GM15510 (cell line): ENCODE measurements around the gene ART5.

Source experiments
- POLR2A ChIP-seq: IDR thresholded peaks from 3 replicates; pipeline ENCODE4 v1.6.1; 2011; ENCODE audit warnings: borderline replicate concordance; ENCODE audit not compliant: insufficient read length; ENCODE audit errors: extremely low read depth

ART5 gene

DNA sequence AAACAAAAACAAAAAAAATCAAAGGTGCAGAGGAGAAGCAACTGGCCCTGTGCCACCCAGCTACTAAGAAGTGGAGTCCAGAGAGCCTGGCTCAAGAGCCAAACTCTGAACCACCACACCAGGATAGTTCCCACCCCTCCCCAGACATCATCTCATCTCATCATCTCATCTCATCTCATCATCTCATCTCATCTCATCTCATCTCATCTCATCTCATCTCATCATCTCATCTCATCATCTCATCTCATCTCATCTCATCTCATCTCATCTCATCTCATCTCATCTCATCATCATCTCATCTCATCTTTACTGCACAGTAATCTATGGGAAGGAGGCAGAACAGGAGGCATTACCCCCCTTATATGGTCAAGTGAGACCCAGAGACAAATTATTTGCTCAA is 21.1 kb upstream of the ART5 start:
- no peak for TF ChIP-seq POLR2A

DNA sequence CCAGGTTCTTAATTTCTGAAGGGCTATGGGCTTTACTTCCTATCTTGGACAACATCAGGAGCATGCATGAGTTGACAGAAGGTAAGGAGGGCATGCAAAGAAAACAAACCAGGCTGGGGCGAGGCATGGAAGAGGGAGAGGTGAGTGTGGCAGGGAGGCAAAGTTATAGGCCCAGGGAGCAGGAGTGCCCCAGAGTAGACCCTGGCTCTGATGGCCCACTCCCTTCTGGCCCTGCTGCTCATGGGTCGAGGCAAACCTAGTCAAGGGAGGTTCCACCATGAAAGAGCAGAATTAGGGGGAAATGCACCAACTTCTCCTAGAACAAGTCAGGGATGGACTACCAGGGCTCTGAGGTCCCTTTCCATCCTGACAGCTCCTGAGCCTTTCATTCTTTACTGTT is 19.2 kb upstream of the ART5 start:
- TF ChIP-seq POLR2A = no peak

DNA sequence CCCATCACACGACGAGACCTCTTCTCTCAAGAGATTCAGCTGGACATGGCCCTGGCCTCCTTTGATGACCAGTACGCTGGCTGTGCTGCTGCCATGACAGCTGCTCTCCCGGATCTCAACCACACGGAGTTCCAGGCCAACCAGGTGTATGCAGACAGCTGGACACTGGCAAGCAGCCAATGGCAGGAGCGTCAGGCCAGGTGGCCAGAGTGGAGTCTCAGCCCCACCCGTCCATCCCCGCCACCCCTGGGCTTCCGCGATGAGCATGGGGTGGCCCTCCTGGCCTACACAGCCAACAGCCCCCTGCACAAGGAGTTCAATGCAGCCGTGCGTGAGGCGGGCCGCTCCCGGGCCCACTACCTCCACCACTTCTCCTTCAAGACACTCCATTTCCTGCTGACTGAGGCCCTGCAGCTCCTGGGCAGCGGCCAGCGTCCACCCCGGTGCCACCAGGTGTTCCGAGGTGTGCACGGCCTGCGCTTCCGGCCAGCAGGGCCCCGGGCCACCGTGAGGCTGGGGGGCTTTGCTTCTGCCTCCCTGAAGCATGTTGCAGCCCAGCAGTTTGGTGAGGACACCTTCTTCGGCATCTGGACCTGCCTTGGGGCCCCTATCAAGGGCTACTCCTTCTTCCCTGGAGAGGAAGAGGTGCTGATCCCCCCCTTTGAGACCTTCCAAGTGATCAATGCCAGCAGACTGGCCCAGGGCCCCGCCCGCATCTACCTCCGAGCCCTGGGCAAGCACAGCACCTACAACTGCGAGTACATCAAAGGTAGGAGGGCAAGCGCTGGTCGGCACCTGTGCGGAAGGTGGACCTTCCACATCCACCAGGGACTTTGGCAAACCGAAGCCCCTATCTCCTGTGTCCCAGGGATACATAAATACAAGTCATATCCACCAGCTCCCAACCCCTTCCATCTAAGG is 18.1 kb upstream of the ART5 start:
- no peak for TF ChIP-seq POLR2A

DNA sequence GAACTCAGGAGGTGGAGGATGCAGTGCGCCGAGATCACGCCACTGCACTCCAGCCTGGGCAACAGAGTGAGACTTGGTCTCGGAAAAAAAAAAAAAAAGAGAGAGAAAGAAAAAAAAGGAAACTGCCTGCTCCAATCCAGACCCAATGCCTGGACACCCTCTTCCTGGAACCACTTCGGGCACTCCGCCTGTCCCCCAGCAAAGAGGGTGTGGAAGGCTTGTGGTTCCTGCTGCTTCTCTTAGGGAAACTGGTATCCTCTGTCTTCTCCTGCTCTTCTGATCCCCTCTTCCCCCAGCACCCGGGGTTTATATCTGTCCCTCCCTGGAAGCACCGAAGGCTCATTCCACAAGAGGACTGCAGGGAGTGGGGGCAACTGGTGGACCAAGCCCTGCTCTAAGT is 16.5 kb upstream of the ART5 start:
- TF ChIP-seq POLR2A = no peak

DNA sequence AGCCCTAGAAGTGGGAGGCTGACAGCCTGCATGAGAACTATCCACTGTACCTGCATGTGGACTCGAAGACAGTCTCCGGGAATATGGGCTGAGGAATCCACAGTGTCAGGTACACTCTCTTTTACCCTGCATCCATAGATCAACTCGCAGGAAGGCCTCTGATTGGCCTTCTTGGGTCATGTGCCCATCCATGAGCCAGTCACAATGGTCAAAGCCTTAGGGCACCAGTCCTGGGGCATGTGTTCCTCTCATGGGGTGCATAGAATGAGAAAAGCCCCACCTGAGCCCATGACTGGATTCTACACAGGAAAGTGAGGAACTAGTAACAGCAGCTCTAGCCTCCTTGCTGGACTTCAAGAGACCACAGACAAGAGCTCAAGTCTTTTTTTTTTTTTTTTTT is 13.8 kb upstream of the ART5 start:
- TF ChIP-seq POLR2A = no peak

DNA sequence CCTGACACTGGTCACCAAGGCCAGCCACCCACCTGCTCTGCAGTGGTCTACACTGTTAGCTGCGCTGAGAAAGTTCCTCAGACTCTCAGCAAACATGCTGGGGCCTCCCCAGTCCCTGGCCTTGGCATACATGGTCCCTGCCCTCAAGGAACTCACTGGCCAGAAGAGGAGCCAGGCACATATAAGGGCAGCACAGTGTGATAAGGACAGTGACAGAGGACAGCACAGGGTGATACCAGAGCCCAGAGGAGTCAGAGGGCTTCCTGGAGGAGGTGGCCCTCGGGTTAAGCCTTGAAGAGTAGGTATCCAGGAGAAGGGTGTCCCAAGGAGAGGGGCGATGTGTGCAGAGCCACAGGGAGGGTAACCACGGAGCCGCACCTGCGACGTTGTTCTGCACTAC is 3.8 kb upstream of the ART5 start:
- no peak for TF ChIP-seq POLR2A

DNA sequence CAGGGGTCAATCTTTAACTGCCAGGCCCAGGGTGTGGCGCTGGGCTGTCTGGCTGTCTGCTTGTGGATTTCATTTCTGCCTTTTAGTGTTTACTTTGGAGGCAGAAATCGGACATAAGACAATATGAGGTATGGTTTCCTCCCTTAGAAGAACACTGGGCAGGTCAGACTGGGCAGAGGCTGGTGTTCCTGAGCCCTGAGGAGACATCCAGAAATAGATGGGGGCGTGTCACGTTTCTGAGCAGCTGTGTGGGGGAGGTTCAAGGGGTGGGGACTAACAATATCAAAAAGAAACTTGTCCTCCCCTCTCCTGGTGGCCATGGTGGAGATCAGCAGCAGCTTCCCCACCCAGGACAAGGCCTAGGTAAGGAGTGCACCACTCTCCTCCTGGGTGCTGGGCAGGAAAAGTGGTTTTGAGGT is 3.0 kb upstream of the ART5 start, which contains the start of gene ART1:
ART1 (plus strand) TSS at position 312 of the 419 bp plus-strand sequence. CDS start 14,086 bp downstream, outside the sequence.
- TF ChIP-seq POLR2A = no peak

DNA sequence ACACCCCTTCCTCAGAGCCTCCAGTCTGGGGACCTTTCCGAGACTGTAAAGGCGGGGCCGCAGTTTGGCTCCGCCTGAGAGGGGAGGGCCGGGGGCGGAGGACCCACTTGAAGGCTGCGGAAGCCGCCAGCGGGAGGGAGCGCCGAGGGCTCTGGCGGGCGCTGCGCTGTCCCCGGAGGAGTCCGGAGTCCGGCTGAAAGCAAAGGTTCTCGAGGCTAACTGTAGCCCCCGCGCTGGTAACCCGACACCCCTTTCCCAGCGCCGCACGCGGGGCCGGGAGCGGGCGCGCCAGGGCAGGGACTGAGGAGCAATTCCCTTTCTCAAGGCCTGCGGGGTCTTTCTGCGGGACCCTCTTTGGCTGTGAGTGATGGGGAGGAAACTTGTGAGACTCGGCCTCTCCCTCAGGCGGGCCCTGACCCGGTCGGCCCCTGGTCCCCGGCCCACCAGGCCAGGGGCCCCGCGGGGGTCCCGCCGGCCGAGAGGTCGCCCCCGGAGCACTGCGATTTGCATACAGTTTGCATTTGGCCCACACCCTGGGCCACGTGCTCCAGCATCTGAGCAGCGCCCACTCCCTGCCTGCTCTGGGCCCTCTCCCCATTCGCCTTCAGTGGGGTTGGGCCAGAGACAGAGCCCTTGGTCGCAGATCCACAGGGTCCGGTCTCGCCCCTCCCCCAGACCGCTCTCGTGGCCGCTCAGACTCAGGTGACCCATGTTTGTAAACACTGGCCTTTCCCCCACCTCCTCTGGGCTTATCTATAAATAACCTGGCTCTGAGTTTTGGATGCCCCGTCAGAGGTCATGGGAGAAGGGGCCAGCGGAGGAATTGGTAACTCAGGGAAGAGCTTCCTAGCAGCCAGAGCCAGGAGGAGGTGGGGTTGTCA is 519 bp upstream of the ART5 start:
- no peak for TF ChIP-seq POLR2A

DNA sequence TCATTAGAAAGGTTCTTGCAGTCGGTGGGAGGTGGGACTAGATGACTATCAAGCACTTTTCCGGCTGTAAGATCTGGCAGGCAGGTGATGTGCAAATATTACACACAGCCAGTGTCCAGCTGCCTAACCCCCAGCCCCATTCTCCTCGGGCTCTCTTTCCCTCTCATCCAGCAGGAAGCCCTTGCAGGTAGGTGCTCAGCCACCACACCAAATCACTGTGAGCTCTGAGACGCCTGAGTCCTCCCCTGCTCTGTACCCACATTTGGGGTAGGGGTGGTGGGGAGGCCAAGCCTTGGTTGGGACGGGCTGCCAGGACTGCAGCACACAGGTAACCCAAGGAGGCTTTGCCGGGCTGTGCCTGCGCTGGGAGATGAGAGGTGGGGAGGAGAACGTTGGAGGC is 601 bp downstream of the ART5 start:
- no peak for TF ChIP-seq POLR2A

DNA sequence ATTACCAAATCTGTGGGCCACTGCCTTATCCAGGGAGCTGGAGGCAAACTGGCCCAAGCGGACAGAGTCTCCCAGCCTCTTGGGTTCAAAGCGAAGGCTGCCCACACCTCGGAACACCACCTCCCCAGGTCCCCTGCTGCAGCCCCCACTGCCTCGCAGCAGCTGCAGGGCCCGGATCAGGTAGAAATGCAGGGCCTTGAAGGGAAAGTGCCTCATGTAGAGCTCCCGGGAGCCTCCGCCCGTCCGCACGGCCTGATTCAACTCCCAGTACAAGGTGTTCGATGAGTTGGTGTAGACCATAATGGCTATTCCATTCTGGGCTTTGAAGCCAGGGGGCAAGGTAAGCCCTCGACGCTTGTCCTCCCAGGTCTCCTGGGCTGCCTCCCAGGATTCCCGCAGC is 2.0 kb downstream of the ART5 start:
- no peak for TF ChIP-seq POLR2A

DNA sequence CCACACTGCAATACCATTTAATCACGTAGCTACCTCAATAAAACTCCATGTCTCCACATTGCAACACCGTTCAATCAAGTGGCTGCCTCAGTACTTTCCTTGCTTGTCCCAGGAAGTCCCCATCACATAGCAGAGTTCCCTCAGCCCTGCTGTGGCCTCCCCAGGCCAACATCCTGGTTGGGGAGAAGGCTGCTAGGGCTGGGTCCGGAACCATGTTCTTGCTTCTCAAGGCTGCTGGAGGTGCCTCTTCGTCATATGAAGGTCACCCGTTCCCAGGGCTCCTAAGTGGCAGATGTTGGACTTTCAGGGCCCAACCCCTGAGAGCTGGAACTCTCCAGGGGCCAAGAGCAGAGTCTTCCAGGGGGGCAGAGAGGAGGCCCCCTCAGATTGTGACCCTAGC is 3.3 kb downstream of the ART5 start:
- TF ChIP-seq POLR2A = no peak

DNA sequence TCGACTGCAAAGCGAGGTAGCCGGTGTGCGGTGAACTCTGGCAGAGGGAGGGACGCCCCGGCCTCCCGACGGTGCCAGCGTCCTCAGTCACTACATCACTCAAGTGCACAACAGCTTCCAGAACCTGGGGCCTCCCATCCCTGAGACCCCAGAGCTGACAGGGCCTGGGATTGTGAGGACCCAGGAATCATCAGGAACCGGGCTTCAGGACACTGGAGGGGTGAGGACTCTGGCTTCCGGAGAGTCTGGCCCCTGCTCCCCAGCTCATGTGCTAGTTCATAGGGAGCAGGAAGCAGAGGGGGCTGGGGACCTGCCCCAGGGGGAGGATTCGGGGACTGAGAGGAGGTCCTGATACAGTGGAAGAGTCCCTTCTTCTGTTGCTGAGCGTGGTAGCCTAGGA is 4.6 kb downstream of the ART5 start:
- no peak for TF ChIP-seq POLR2A

DNA sequence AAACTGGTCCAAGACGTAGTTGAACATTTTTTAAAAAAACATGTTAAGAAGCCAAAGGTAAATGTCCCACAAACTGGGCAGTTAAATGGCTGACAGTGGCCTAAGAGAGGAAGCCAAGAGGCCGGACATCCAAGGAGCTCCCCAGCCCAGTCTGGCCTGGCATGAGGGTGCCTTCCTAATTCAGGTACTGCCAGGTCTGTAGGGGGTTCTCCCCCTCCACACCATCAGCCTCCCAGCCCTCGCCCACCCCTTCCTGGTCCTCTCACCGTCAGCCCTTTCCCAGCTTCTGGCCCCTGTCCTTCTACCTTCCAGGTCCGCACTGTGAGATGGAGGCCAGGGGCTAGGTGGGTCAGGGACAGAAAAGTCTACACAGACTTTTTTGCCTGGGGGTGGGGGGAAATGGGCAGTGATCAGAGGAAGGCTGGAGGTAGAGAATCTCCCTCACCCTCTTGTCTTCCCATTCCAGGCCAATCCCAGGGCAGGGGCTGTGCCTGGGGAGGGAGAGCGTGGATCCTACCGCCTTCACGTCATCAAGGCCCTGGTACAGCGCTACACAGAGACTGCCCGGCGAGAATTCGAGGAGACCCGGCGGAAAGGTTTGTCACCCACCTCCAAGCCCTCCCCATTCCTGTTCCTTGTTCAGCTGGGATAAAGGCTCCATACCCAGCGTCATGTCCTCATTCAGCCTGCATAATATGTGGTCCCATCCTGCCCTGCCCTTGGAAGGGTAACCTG is 6.0 kb downstream of the ART5 start:
- TF ChIP-seq POLR2A = no peak

DNA sequence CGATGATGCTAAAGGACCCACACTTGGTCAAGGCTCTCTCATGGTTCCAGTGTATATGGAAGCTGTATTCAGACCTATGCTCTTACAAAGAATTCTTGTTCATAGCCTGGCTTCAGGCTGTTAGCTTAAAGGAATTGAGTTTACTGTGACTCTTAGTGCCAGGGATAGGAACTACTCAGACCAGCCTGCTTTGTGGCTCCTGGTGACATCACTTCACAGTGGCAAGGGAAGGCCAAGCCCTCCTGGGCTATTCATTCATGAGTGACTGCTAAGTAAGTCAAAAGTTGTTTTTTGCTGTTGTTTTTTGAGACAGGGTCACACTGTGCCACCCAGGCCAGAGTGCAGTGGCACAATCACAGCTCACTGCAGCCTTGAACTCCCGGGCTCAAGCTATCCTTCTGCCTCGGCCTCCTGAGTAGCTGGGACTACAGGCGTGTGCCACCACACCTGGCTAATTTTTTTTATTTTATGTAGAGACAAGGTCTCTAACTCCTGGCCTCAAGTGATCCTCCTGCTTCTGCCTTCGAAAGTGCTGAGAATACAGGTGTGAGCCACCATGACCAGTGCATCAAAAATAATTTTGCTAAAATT is 9.6 kb downstream of the ART5 start:
- TF ChIP-seq POLR2A = no peak
